OCI-LY1 (cell line): Measurements from ENCODE around the gene ESF1.

ENCODE experiments used
- H2AFZ ChIP-seq: fragments of 200-600 bp; sonication (generic), shearing (Covaris generic); 2 replicates; pipeline ENCODE4 v1.6.0; 2014; ENCODE audit warnings: antibody characterized with exemption, mild to moderate bottlenecking, low read length
- H3F3A ChIP-seq: fragments of 200-600 bp; sonication (generic), shearing (Covaris generic); 2 replicates; pipeline ENCODE4 v1.6.0; 2014; ENCODE audit warnings: mild to moderate bottlenecking, antibody characterized with exemption, low read length, moderate library complexity; ENCODE audit not compliant: insufficient read depth
- H3K27ac ChIP-seq: fragments of 200-600 bp; sonication (generic); 2 replicates; pipeline ENCODE4 v1.5.1; 2014; ENCODE audit warnings: low read length, mixed run types, mild to moderate bottlenecking, low read depth; ENCODE audit not compliant: poor library complexity, severe bottlenecking
- H3K27me3 ChIP-seq: fragments of 200-600 bp; sonication (generic); 2 replicates; pipeline ENCODE4 v1.6.0; 2014; ENCODE audit warnings: antibody characterized with exemption, mild to moderate bottlenecking, low read length, moderate library complexity; ENCODE audit not compliant: insufficient read depth
- H3K36me3 ChIP-seq: fragments of 200-600 bp; sonication (generic); 2 replicates; pipeline ENCODE4 v1.6.1; 2014; ENCODE audit warnings: mild to moderate bottlenecking, antibody characterized with exemption, low read length, moderate library complexity, mixed read lengths; ENCODE audit not compliant: insufficient read depth
- H3K4me1 ChIP-seq: fragments of 200-600 bp; sonication (generic); 2 replicates; pipeline ENCODE4 v1.5.1; 2014; ENCODE audit warnings: mild to moderate bottlenecking, low read length, moderate library complexity; ENCODE audit not compliant: insufficient read depth, severe bottlenecking
- H3K4me2 ChIP-seq: fragments of 200-600 bp; sonication (generic), shearing (Covaris generic); 2 replicates; pipeline ENCODE4 v1.6.1; 2014; ENCODE audit warnings: low read length
- H3K4me3 ChIP-seq: fragments of 200-600 bp; sonication (generic); 2 replicates; pipeline ENCODE4 v1.5.1; 2014; ENCODE audit warnings: low read length, low read depth, mild to moderate bottlenecking, mixed read lengths; ENCODE audit not compliant: poor library complexity, severe bottlenecking
- H3K79me2 ChIP-seq: fragments of 200-600 bp; shearing (Covaris generic); 2 replicates; pipeline ENCODE4 v1.6.1; 2016; ENCODE audit warnings: mixed run types, low read length, mixed read lengths; ENCODE audit not compliant: insufficient read depth
- H3K9ac ChIP-seq: fragments of 200-600 bp; sonication (generic), shearing (Covaris generic); 2 replicates; pipeline ENCODE4 v1.6.1; 2014; ENCODE audit warnings: mild to moderate bottlenecking, low read length, mixed read lengths
- H3K9me2 ChIP-seq: fragments of 200-600 bp; sonication (generic), shearing (Covaris generic); 2 replicates; pipeline ENCODE4 v1.6.1; 2014; ENCODE audit warnings: low read depth, mild to moderate bottlenecking, low read length, mixed read lengths
- H3K9me3 ChIP-seq: fragments of 200-600 bp; shearing (Covaris generic); 2 replicates; pipeline ENCODE4 v1.6.1; 2014; ENCODE audit warnings: low read length, mixed read lengths
- H4K20me1 ChIP-seq: fragments of 200-600 bp; sonication (generic), shearing (Covaris generic); 2 replicates; pipeline ENCODE4 v1.6.0; 2016; ENCODE audit warnings: mild to moderate bottlenecking, low read length; ENCODE audit not compliant: insufficient read depth
- CTCF ChIP-seq: fragments of 200-600 bp; sonication (generic), shearing (Covaris generic); IDR thresholded peaks from 2 replicates; pipeline ENCODE4 v1.5.1; 2017; ENCODE audit warnings: mild to moderate bottlenecking, antibody characterized with exemption, low read length, moderate library complexity, mixed read lengths
- EZH2 ChIP-seq: fragments of 200-600 bp; sonication (generic), shearing (Covaris generic); IDR thresholded peaks from 2 replicates; pipeline ENCODE4 v1.8.0; 2017; ENCODE audit warnings: borderline replicate concordance, mixed run types, mild to moderate bottlenecking, antibody characterized with exemption, low read length, moderate library complexity, mixed read lengths

The ESF1 gene

GRCh38 chr20:13758884-13759283 lies 25.8 kb downstream of the ESF1 start:
- Histone ChIP-seq H3K9ac (no peak overlapping the region), H3K27ac (no peak overlapping the region), H3K36me3 (peaks cover 69% of the 10 kb centered on the region), H3K9me3 (no peaks in the 10 kb centered on the region), H3K9me2 (no peaks in the 10 kb centered on the region), H3K4me3 (no peak overlapping the region), H4K20me1 (no peaks in the 10 kb centered on the region), H3K4me2 (no peak overlapping the region), H3K4me1 (no peaks in the 10 kb centered on the region), H3K27me3 (no peaks in the 10 kb centered on the region), H2AFZ (no peak overlapping the region), H3K79me2 (no peaks in the 10 kb centered on the region), H3F3A (no peaks in the 10 kb centered on the region)
- TF ChIP-seq CTCF (no peak), EZH2 (no peak)

GRCh38 chr20:13756551-13756950 lies 28.2 kb downstream of the ESF1 start:
- no peaks in the 10 kb centered on the region for H3F3A ChIP-seq
- TF ChIP-seq CTCF (no peak), EZH2 (no peak)
- H3K4me3 ChIP-seq = no peak overlapping the region
- H3K9ac ChIP-seq = no peak overlapping the region
- H3K9me2 ChIP-seq = no peaks in the 10 kb centered on the region
- H3K79me2 ChIP-seq = no peaks in the 10 kb centered on the region
- H3K27ac ChIP-seq = no peak overlapping the region
- H3K9me3 ChIP-seq = no peaks in the 10 kb centered on the region
- no peaks in the 10 kb centered on the region for H3K4me1 ChIP-seq
- H3K36me3 ChIP-seq = peaks cover 53% of the 10 kb centered on the region
- H3K4me2 ChIP-seq = no peak overlapping the region
- H2AFZ ChIP-seq = no peak overlapping the region
- no peaks in the 10 kb centered on the region for H4K20me1 ChIP-seq
- H3K27me3 ChIP-seq = no peaks in the 10 kb centered on the region

- Histone ChIP-seq H3F3A (no peaks in the 10 kb centered on the region), H3K4me3 (no peak overlapping the region), H4K20me1 (no peaks in the 10 kb centered on the region), H3K27ac (no peak overlapping the region), H3K27me3 (no peaks in the 10 kb centered on the region), H3K4me1 (no peaks in the 10 kb centered on the region), H3K9me3 (no peaks in the 10 kb centered on the region), H3K79me2 (no peaks in the 10 kb centered on the region), H3K9ac (no peak overlapping the region), H3K4me2 (no peak overlapping the region), H3K36me3 (peaks cover 56% of the 10 kb centered on the region), H3K9me2 (no peaks in the 10 kb centered on the region), H2AFZ (no peak overlapping the region)
- TF ChIP-seq EZH2 (no peak), CTCF (no peak)
Observed at GRCh38 chr20:13755809-13756208, 28.9 kb downstream of the ESF1 start.
